ENCODE measurements around the gene COMT.

The COMT gene

DNA sequence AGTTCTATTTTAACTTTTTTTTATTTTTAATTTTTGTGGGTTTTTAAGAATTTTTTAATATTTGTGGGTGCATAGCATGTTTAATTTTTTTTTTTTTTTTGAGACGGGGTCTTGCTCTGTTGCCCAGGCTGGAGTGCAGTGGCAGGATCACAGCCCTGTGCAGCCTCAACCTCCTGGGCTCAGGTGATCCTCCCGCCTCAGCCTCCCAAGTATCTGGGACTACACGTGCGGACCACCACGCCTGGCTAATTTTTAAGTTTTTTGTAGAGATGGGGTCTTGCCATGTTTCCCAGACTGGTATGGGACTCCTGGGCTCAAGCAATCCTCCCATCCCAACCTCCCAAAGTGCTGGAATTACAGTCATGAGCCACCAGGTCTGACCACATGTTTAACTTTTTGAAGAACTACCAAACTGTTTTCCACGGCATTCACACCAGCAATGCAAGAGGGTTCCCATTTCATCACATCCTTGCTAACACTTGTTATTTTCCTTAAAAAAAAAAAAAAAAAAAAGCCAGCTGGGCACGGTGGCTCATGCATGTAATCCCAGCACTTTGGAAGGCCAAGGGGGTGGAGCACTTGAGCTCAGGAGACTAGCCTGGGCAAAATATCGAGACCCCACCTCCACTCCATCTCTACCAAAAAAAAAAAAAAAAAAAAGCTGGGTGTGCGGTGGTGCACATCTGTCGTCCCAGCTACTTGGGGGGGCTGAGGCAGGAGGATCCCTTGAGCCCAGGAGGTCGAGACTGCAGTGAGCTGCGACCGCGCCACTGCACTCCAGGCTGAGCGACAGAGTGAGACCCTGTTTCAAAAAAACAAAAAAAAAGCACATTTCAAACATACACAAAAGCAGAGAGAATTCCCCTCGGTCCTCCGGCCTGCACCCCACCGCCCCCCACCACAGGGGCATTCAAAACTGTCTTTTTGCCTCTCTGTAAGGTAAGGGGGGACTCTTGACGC lies 16.8 kb downstream of the COMT start:
- peak; percentile 28 for DNase-seq

DNA sequence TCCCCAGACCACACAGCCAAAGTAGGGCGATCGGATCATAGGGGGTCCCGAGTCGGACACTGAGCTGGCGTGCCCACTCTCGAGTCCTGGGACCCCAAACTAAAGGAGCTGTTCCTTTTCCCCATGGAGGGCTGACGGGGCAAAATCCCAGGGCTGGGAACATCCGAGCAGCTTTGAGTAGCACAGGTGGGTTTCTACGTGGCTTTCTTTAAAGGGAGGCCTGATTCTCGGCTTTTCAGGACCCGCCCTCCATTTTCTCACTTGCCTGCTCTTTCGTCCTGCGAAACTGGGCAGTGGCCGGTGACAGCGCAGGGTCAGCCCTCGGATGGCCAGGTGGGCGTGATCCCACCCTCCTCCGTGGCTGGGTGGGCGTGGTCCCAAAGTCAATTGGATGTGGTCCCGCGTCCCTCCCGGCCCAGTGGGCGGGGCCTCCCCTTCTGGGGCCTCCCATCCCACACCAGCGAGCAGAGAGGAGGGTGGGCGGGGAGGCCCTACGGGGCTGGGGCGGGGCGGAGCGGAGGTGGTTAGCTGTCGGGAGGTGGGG lies 17.5 kb downstream of the COMT start:
- DNase-seq: peak; percentile 48

DNA sequence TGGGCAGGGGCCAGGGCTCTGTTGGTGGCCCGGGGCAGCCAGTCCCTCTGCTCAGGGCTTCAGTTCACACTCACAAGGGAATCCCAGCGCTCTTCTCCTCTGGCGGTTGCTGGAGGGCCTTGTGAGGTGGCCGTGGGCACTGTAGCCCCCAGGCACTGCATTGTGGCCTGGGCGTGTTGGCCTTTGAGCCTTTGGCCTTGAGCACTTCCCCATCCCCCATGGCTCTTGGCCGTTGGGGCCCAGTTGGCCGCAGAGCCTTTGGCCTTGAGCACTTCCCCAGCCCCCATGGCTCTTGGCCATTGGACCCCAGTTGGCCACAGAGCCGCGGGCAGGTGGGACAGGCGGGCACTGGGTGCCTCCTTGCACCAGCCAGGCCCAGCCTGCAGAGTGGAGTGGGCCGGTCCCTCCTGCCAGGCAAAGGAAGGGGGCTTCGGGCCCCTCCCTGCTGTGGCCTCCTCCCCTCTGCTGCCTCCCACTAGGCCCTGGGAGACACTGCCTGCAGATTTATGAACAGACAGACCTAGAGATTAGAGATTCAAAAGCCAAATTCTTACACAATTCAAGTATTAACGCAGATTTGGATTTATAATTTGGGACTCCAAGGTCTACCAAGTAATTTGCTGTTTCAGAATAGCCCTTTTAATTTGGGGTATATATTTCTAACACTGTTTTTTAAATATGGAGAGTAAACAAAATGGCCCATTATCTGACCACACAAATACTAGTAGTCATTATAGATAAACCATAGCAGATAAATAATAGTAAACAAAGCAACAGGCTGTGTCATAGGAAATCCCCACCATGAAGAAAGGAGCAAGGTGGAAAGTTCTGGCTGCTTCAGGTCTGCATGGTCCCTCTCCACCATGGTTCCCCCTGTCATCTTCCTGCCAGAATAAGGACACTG lies 18.3 kb downstream of the COMT start:
- no peak for DNase-seq

DNA sequence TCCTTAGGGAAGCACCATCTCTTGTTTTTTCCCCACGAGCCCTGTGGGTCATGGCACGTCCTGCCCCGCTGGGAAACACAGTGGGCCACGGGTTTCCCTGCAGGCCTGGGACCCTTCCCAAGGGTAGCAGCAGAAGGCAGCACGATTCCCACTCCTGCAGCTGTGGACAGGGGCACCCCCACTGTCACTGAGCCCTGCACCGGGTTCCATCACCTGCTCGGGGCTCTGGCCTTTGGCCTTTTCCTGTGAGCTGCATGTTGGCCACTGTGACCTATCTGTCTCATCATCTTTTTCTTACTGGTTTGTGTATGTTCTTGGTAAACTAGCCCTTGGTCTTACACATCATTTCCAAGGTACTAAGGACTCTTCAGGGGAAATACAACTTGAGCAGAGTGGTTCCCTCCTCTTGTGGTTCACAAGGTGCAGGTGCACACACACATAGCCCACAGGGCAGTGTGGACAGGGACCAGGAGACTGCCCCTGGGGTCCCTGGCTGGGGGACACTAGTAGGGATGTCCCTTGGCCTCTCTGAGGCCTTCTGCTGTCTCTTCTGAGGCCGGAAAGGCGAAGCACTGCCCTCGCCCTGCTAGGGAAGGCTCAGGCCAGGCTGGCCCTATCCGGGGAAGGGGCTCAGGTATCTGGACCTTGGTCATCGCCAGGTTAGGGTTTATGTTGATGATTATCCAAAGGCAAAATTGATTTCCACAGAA lies 19.1 kb downstream of the COMT start:
- no peak for DNase-seq

GRCh38 chr22:19961201-19961580 lies 19.6 kb downstream of the COMT start:
- no peak for DNase-seq

DNA sequence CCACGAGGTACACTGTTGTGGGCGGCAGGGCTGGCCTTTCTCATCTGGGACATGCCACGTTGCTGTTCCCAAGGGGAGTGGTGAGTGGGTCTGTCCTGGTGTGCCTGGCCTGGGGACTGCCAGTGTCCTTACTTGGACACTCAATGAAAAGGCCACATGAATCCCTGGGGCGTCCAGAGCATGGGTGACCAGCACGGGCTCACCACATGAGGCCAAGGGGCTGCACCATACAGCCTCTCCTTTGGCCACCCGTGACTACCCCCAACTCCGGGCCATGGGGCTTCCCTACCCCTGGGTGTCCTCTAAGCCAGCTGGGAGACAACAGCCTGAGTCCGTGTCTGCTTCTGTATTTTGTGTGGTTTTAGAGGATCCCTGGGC lies 20.3 kb downstream of the COMT start:
- DNase-seq: no peak

DNA sequence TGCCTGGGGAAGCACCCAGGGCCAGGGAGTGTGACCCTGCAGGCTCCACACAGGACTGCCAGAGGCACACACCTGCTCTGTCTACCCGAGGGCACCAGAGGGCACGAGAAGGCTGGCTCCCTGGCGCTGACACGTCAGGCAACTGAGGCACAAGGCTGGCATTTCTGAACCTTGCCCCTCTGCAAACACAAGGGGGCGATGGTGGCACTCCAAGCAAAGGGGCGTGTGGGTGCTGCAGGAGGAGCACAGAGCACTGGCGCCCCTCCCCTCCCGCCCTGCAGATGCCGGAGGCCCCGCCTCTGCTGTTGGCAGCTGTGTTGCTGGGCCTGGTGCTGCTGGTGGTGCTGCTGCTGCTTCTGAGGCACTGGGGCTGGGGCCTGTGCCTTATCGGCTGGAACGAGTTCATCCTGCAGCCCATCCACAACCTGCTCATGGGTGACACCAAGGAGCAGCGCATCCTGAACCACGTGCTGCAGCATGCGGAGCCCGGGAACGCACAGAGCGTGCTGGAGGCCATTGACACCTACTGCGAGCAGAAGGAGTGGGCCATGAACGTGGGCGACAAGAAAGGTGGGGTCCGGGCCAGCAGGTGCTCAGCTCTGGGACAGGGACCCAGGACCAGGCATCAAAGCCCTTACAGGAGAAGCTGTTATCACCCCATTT lies 20.8 kb downstream of the COMT start:
- peak; percentile 73 for DNase-seq

- DNase-seq: peak; percentile 41
Measured at GRCh38 chr22:19962909-19963806, 21.6 kb downstream of the COMT start.

DNA sequence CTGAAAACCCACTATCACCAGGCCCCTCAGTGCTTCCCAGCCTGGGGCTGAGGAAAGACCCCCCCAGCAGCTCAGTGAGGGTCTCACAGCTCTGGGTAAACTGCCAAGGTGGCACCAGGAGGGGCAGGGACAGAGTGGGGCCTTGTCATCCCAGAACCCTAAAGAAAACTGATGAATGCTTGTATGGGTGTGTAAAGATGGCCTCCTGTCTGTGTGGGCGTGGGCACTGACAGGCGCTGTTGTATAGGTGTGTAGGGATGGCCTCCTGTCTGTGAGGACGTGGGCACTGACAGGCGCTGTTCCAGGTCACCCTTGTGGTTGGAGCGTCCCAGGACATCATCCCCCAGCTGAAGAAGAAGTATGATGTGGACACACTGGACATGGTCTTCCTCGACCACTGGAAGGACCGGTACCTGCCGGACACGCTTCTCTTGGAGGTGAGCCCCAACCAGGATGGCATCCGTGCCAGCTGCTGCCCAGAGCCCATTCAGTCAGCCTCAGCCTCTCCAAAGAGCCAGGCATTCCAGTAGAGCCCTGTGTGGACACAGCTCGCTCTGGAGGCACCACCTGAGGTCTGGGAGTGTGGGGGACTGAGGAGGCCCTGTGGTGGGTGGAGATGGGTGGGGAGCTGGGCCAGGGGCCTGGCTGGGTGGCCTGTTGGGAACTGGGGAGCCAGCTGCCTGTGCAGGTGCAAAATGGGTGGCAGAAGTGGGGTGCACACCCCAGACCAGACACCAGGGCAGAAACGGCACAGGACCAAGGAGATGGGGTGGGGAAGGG lies 22.5 kb downstream of the COMT start:
- DNase-seq: no peak

DNA sequence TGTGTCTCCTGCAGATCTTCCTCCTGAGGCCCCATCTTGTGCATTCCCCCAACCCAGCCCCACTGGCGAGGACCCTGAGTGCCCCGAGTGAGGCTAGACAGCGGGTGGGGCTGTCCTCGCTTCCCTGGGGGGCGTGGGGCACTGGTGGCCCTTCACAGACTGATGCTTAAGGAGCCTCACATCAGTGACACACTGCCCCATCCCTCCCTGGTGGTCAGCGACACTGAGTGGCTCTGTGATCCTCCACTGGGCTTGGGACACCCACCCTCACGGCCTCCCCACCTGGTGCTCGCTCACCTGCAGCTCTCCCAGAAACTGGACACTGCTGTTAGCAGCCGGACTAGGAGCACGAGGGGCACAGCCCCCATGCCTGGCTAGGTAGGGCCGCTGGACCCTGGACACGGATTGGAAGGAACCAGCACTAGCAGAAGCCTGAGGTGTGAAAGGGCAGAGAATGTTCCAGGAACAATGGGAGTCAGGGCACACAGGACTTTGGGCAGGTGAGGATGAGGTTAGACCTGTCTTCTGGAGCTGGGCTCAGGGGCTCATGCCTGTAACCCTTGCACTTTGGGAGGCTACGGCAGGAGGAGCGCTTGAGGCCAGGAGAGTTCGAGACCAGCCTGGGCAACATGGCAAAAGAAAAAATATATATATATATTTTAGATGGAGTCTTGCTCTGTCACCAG lies 23.3 kb downstream of the COMT start:
- no peak for DNase-seq

GRCh38 chr22:19965771-19966709 lies 24.5 kb downstream of the COMT start:
- no peak for DNase-seq

DNA sequence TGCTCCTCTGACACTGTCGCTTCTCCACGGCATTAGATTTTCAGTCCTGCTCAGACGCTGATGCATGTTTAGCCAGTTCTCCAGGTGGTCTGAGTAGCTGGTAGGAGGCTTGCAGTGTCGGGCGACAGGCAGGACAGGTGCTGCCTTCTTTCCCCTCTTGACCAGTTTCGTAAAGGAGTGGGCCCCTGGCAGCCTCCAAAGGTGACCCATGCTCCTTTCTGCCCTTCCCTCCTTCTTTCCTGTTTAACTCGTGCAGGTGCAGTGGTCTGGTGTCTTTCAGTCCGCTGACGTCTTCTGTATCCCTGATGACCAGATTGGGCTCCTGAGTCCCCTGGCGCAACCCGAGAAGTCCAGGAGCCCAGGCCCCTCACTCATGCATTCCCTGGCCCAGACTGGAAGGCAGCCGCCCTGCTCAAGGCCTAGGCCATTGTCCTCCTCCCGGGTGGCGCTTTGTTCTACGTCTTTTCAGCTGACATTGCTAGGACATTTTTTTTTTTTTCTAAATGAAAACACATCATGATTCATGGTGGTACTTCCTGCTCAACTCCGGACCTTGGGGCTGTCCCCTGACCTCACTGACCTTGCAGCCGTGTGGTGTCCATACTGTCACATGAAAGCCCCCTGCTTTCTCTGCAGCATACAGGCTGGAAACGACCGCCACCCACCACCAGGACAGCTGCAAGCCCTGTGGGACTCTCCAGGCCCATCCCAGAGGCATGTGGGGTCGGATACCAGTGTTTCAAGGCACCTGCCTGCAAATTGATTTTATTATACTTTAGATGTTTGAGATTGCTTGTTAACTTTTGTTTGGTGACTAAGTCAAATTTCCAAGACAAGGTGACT lies 25.6 kb downstream of the COMT start:
- no peak for DNase-seq

- no peak for DNase-seq
Measured at GRCh38 chr22:19967850-19968449, 26.4 kb downstream of the COMT start.

DNA sequence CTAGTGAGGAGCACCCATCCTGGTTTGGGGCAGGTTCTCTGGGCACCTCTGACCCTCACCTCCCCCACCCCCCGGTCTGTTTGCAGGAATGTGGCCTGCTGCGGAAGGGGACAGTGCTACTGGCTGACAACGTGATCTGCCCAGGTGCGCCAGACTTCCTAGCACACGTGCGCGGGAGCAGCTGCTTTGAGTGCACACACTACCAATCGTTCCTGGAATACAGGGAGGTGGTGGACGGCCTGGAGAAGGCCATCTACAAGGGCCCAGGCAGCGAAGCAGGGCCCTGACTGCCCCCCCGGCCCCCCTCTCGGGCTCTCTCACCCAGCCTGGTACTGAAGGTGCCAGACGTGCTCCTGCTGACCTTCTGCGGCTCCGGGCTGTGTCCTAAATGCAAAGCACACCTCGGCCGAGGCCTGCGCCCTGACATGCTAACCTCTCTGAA lies 26.9 kb downstream of the COMT start:
- no peak for DNase-seq

- no peak for DNase-seq
Measured at GRCh38 chr22:19969141-19969928, 27.8 kb downstream of the COMT start.

- no peak for DNase-seq
Measured at GRCh38 chr22:19970031-19970478, 28.5 kb downstream of the COMT start.
